ENCODE data around the gene NIBAN1. TPM values are rescaled to one million over a fixed set of nuclear protein-coding genes. Genes with fewer than 3 reads are reported as not detected.

Gene NIBAN1
- total RNA-seq, 1 experiment from 2014 or later: 5.9 TPM

- no peaks in the 10 kb centered on the region for H3K27me3 Mint-ChIP-seq (ENCODE audit: low read depth)
Measured at GRCh38 chr1:184951788-184952187, 22.5 kb downstream of the NIBAN1 start.

More at GRCh38 chr1:184951788-184952187, 22.5 kb downstream of the NIBAN1 start:
- no peak overlapping the region for H3T11ph ChIP-seq (ENCODE audit: low read length)
- H3K4ac ChIP-seq (ENCODE audit: low read depth, low read length): no peak overlapping the region
- H4K91ac ChIP-seq (ENCODE audit: insufficient read length, low read depth, low read length): no peak overlapping the region
- no peak for TF ChIP-seq CTCF (conservative IDR thresholded peaks at IDR 0.05)
- Mint-ChIP-seq H3K9me3 (no peaks in the 10 kb centered on the region), H3K4me3 (no peak overlapping the region), H3K4me1 (peaks cover 3 to 8% of the 10 kb centered on the region in 2 experiments; a peak in 2 of 4 replicates), H3K36me3 (ENCODE audit: insufficient read depth in 1 of 3, low read depth in 3 of 3) (no peaks in the 10 kb centered on the region), H3K27ac (peak overlapping the region in 1 of 3 experiments; percentile 3; a peak in 1 of 7 replicates)
- H3K4me2 ChIP-seq (ENCODE audit: insufficient read depth, insufficient read length, low read length): no peak overlapping the region
- no peak overlapping the region for H4K5ac ChIP-seq (ENCODE audit: insufficient read length, low read depth, low read length)
- H3K14ac ChIP-seq (ENCODE audit: insufficient read depth, low read length): no peak overlapping the region
- H3K27me3 ChIP-seq (ENCODE audit: insufficient read depth, low read length): no peaks in the 10 kb centered on the region
- no peaks in the 10 kb centered on the region for H3K9me3 ChIP-seq (ENCODE audit: control insufficient read depth, low read depth, low read length)
- H3K23me2 ChIP-seq (ENCODE audit: insufficient read length, low read depth, low read length, poor library complexity, severe bottlenecking): no peaks in the 10 kb centered on the region
- no peak overlapping the region for H2BK5ac ChIP-seq (ENCODE audit: insufficient read length, low read length)
- no peaks in the 10 kb centered on the region for H3K79me2 ChIP-seq (ENCODE audit: insufficient read depth, low read length)
- DNase-seq: no peak
- no peak overlapping the region for H3K9ac ChIP-seq (ENCODE audit: extremely low read depth, insufficient read length, low read length)
- H3K4me1 ChIP-seq (ENCODE audit: insufficient read depth, low read length): no peaks in the 10 kb centered on the region
- H3K79me1 ChIP-seq (ENCODE audit: insufficient read depth, low read depth, low read length, poor library complexity, severe bottlenecking): no peaks in the 10 kb centered on the region
- H2BK20ac ChIP-seq (ENCODE audit: low read depth, low read length, poor library complexity, severe bottlenecking): no peak overlapping the region
- no peak overlapping the region for H2AK5ac ChIP-seq (ENCODE audit: insufficient read length, low read length)
- H2AFZ ChIP-seq (ENCODE audit: low read length): no peak overlapping the region
- no peaks in the 10 kb centered on the region for H4K20me1 ChIP-seq (ENCODE audit: control insufficient read depth, insufficient read depth, insufficient read length)
- no peak overlapping the region for H2BK15ac ChIP-seq (ENCODE audit: low read depth, low read length)
- no peak overlapping the region for H3K27ac ChIP-seq (ENCODE audit: insufficient read length, low read depth, low read length)
- H4K8ac ChIP-seq (replicated peaks; ENCODE audit: insufficient read length, low read depth, low read length): no peak overlapping the region
- WGBS (ENCODE audit: extremely low coverage, insufficient read length, low lambda C conversion rate): no CpG with 5 or more reads among the region's 3 CpGs
- H3K56ac ChIP-seq (ENCODE audit: insufficient read length, low read depth, low read length): no peak overlapping the region
- H2BK120ac ChIP-seq (ENCODE audit: low read depth, low read length, poor library complexity, severe bottlenecking): no peak overlapping the region
- H3K23ac ChIP-seq (ENCODE audit: insufficient read length, low read depth, low read length): no peak overlapping the region
- no peak overlapping the region for H2BK12ac ChIP-seq (ENCODE audit: insufficient read length, low read depth, low read length)
- H3K18ac ChIP-seq (ENCODE audit: insufficient read length, low read depth, low read length): no peak overlapping the region

Data from H9 (cell line).